Stimulated activated naive CD8-positive, alpha-beta T cell treated with anti-CD3 and anti-CD28 coated beads, Interleukin-15, Interleukin-2, amounts not matched to agents 100 ng/mL and 50 ng/mL, for 24 hours (primary cell): Measurements from ENCODE around the gene LAMC1.

Experiments
- H3K27ac Mint-ChIP-seq: one replicate; pipeline ENCODE4 v1.8.0; 2021; ENCODE audit warnings: mild to moderate bottlenecking, mixed read lengths
- H3K27me3 Mint-ChIP-seq: one replicate; pipeline ENCODE4 v1.8.0; 2021; ENCODE audit warnings: mixed read lengths
- H3K36me3 Mint-ChIP-seq: one replicate; pipeline ENCODE4 v1.8.0; 2021; ENCODE audit warnings: low read depth, mixed read lengths
- H3K4me1 Mint-ChIP-seq: one replicate; pipeline ENCODE4 v1.8.0; 2021; ENCODE audit warnings: low read depth, mixed read lengths
- H3K4me3 Mint-ChIP-seq: one replicate; pipeline ENCODE4 v1.8.0; 2021; ENCODE audit warnings: mild to moderate bottlenecking, mixed read lengths
- H3K9me3 Mint-ChIP-seq: one replicate; pipeline ENCODE4 v1.8.0; 2021; ENCODE audit warnings: mixed read lengths

LAMC1 gene

GRCh38 chr1:183023146-183023600, at the start of gene LAMC1:
Gene LAMC1, plus strand, starts transcription at chr1:183023420. Its CDS starts 297 bp downstream, at chr1:183023717.
- Mint-ChIP-seq H3K27ac (peak within 1 kb of the TSS; percentile 78), H3K4me1 (peaks cover 17% of the 10 kb centered on the region), H3K4me3 (peak within 1 kb of the TSS; percentile 78), H3K9me3 (peaks cover 5% of the 10 kb centered on the region), H3K36me3 (peaks cover 9% of the 10 kb centered on the region), H3K27me3 (peaks cover 75% of the 10 kb centered on the region)

GRCh38 chr1:182974506-182975191, 48.6 kb upstream of the LAMC1 start:
- Mint-ChIP-seq H3K4me1 (no peaks in the 10 kb centered on the region), H3K27ac (no peak overlapping the region), H3K4me3 (no peak overlapping the region), H3K9me3 (no peaks in the 10 kb centered on the region), H3K36me3 (no peaks in the 10 kb centered on the region), H3K27me3 (peaks cover 17% of the 10 kb centered on the region)

DNA sequence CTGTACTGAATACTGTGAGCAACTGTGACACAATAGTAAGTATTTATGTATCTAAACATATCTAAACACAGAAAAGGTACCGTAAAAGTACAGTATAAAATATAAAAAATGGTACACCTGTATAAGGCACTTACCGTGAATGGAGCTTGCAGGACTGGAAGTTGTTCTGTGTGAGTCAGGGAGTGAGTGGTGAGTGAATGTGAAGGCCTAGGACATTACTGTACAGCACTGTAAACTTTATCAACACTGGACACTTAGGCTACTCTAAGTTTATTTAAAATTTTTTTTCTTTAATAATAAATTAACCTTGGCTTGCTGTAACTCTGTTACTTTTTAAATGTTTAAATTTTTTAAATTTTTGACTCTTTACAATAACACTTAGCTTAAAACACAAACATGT, 45.7 kb upstream of the LAMC1 start:
- Mint-ChIP-seq H3K27me3 (peaks cover 10% of the 10 kb centered on the region), H3K4me3 (no peak overlapping the region), H3K36me3 (no peaks in the 10 kb centered on the region), H3K4me1 (no peaks in the 10 kb centered on the region), H3K9me3 (no peaks in the 10 kb centered on the region), H3K27ac (no peak overlapping the region)

- Mint-ChIP-seq H3K36me3 (no peaks in the 10 kb centered on the region), H3K27ac (no peak overlapping the region), H3K27me3 (peaks cover 7% of the 10 kb centered on the region), H3K4me1 (no peaks in the 10 kb centered on the region), H3K4me3 (no peak overlapping the region), H3K9me3 (no peaks in the 10 kb centered on the region)
Observed at GRCh38 chr1:182978151-182978853, 44.9 kb upstream of the LAMC1 start.

GRCh38 chr1:182984138-182984537, 39.1 kb upstream of the LAMC1 start:
- H3K27ac Mint-ChIP-seq: no peak overlapping the region

GRCh38 chr1:182984621-182985020, 38.6 kb upstream of the LAMC1 start:
- Mint-ChIP-seq H3K4me1 (peaks cover 9% of the 10 kb centered on the region), H3K27me3 (peaks cover 27% of the 10 kb centered on the region), H3K9me3 (no peaks in the 10 kb centered on the region), H3K36me3 (no peaks in the 10 kb centered on the region), H3K4me3 (no peak overlapping the region), H3K27ac (no peak overlapping the region)

More at GRCh38 chr1:182984138-182984537, 39.1 kb upstream of the LAMC1 start:
- H3K4me3 Mint-ChIP-seq: no peak overlapping the region
- no peaks in the 10 kb centered on the region for H3K9me3 Mint-ChIP-seq
- no peaks in the 10 kb centered on the region for H3K36me3 Mint-ChIP-seq
- H3K27me3 Mint-ChIP-seq: peaks cover 27% of the 10 kb centered on the region
- H3K4me1 Mint-ChIP-seq: peaks cover 9% of the 10 kb centered on the region

- Mint-ChIP-seq H3K36me3 (no peaks in the 10 kb centered on the region), H3K9me3 (no peaks in the 10 kb centered on the region), H3K27ac (no peak overlapping the region), H3K27me3 (peaks cover 34% of the 10 kb centered on the region), H3K4me3 (no peak overlapping the region), H3K4me1 (peaks cover 9% of the 10 kb centered on the region)
Observed at GRCh38 chr1:182985876-182986275, 37.3 kb upstream of the LAMC1 start.

DNA sequence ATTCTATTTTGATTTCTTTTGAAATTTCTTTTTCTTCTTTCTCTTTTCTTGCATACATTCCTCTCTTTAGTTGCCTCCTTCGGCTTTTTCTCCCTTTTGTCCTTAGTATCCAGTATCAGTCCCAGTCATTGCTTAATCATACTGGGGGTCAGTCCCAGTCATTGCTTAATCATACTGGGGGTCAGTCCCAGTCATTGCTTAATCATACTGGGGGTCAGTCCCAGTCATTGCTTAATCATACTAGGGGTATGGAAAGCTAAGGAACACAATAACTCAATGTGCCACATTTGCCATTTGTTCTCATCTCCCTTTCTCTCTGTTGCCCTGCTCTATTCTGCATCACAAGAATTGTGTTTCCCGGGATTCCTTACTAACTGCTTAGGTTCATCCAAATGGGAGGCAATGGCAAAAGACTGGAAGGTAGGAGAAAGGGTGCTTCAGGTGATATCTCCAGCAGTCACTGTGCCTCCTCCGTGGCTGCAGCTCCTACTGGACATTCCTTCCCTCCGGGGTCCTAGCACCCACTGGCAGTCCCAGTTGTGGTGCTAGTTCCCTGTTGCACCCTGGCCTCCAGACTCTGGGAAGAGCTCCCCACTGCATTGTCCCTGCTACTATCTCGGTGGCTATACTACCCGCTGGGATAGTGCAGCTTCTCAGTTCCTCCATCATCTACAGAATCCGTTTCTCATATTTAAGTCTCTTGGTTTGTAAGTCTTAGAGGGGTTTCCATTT, 32.6 kb upstream of the LAMC1 start:
- Mint-ChIP-seq H3K9me3 (no peaks in the 10 kb centered on the region), H3K4me3 (no peak overlapping the region), H3K27ac (no peak overlapping the region), H3K36me3 (no peaks in the 10 kb centered on the region), H3K4me1 (no peaks in the 10 kb centered on the region), H3K27me3 (peaks cover 40% of the 10 kb centered on the region)

DNA sequence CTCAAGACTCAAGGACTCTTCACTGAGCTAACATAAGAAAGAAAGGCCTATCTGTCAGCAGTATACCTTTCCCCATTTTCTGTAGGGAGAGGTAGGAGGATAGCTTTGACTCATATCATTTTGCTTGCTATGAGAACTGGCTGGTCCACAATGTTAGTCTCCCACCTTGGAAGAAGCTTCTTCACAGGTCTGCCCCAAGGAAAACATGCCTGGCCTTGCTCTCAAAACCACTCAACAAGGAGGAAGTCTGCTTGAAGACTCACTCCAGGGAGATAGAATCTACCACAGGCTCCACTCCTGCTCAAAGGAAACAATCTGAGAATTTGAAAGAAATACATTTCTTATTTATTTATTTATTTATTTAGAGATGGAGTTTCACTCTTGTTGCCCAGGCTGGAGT, 29.5 kb upstream of the LAMC1 start:
- H3K4me1 Mint-ChIP-seq: no peaks in the 10 kb centered on the region
- no peak overlapping the region for H3K4me3 Mint-ChIP-seq
- H3K27ac Mint-ChIP-seq: no peak overlapping the region
- H3K36me3 Mint-ChIP-seq: no peaks in the 10 kb centered on the region
- no peaks in the 10 kb centered on the region for H3K9me3 Mint-ChIP-seq
- peaks cover 20% of the 10 kb centered on the region for H3K27me3 Mint-ChIP-seq

DNA sequence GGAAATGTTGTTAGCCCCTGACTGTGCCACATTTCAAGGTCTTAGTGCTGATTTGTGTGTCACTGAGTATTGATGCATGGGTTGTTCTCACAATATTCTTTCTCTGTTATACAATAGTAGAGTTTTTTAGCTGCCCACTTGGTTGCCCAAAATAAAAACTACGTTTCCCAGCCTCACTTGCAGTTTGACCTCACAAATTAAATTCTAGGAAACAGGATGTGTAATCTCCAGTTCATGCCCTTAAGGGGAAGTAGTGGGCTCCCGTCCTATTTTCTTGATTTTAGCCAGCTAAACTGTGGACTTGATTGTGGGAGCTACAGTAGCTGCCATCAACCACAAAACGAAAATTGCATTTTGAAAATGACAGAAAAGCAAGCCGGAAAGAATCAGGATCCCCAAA, 27.3 kb upstream of the LAMC1 start:
- Mint-ChIP-seq H3K27me3 (peaks cover 18% of the 10 kb centered on the region), H3K4me1 (no peaks in the 10 kb centered on the region), H3K36me3 (no peaks in the 10 kb centered on the region), H3K27ac (no peak overlapping the region), H3K4me3 (no peak overlapping the region), H3K9me3 (no peaks in the 10 kb centered on the region)

- H3K36me3 Mint-ChIP-seq: no peaks in the 10 kb centered on the region
- no peak overlapping the region for H3K4me3 Mint-ChIP-seq
- no peaks in the 10 kb centered on the region for H3K9me3 Mint-ChIP-seq
- peaks cover 18% of the 10 kb centered on the region for H3K27me3 Mint-ChIP-seq
- no peaks in the 10 kb centered on the region for H3K4me1 Mint-ChIP-seq
- no peak overlapping the region for H3K27ac Mint-ChIP-seq
Observed at GRCh38 chr1:182996816-182997215, 26.4 kb upstream of the LAMC1 start.

DNA sequence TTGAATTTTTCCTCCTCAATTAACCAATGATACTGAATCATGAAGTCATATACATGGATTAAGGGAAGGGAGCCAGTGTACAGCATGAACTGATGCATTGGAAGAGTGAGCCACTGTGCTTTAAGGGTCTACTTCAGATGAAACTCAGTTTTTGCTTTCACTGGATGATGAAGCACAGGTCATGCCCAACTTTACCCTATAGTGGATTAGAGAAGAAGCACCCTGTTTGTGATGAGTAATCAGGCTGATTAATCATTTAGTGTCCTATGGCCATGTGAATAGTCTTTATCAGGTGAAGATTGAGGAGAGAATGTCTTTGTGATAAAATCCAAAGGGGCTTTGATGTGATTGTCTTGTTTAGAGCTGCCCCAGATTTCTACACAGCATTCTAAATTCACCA, 24.7 kb upstream of the LAMC1 start:
- Mint-ChIP-seq H3K36me3 (no peaks in the 10 kb centered on the region), H3K4me1 (no peaks in the 10 kb centered on the region), H3K4me3 (no peak overlapping the region), H3K9me3 (no peaks in the 10 kb centered on the region), H3K27me3 (peaks cover 15% of the 10 kb centered on the region), H3K27ac (no peak overlapping the region)

DNA sequence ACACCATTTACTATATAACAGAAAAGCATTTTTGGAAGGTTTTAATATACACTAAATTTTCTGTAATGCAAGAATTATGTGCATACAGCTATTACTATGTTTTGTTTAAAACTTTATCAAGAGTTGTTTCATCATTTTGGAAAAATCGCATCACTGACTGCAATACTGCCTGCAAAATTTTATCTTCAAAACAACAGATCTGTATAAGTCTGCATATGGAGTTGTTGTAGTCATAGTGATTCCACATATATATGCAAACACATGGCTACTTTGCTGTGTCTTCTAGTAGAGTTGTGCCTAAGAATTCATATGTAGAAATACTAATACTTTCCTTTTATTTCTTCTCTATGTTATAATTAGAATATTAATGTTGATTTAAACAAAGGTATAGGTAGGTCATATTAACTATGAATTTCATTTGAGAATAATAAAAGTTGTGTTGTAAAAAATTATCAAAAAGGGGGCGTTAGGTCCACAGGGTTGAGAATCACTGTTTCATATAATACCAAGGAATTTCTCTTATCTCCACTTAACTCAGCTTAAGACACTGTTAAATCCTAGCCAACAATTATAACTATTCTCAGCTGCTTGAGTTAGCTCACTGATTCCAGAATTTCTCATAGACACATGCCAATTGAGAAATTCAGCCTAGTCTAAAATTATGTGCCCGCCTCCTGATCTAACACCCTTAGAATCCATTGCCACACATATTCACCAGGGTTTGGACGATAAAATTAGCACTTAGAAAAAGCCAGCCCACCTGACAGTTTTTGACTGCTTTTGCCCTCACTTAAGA, 22.9 kb upstream of the LAMC1 start:
- H3K4me1 Mint-ChIP-seq: no peaks in the 10 kb centered on the region
- no peak overlapping the region for H3K27ac Mint-ChIP-seq
- H3K4me3 Mint-ChIP-seq: no peak overlapping the region
- H3K27me3 Mint-ChIP-seq: peaks cover 23% of the 10 kb centered on the region
- no peaks in the 10 kb centered on the region for H3K9me3 Mint-ChIP-seq
- H3K36me3 Mint-ChIP-seq: no peaks in the 10 kb centered on the region

- Mint-ChIP-seq H3K36me3 (no peaks in the 10 kb centered on the region), H3K27ac (no peak overlapping the region), H3K4me1 (no peaks in the 10 kb centered on the region), H3K27me3 (peaks cover 32% of the 10 kb centered on the region), H3K9me3 (peaks cover 3% of the 10 kb centered on the region), H3K4me3 (no peak overlapping the region)
Observed at GRCh38 chr1:183002267-183002666, 21.0 kb upstream of the LAMC1 start.
